ENCODE data around the gene CDC42EP5.

Gene CDC42EP5

GRCh38 chr19:54424201-54424600 lies 48.9 kb downstream of the CDC42EP5 start:
- no peak overlapping the region for H3K4me3 Mint-ChIP-seq
- peaks cover 67% of the 10 kb centered on the region for H3K27me3 Mint-ChIP-seq

GRCh38 chr19:54422136-54422535 lies 51.0 kb downstream of the CDC42EP5 start:
- no peak for DNase-seq
- Mint-ChIP-seq H3K36me3 (ENCODE audit: low read depth) (no peaks in the 10 kb centered on the region), H3K9me3 (no peaks in the 10 kb centered on the region), H3K4me1 (ENCODE audit: low read depth) (peaks cover 13% of the 10 kb centered on the region), H3K27ac (no peak overlapping the region), H3K4me3 (no peak overlapping the region), H3K27me3 (peaks cover 66% of the 10 kb centered on the region)

More at GRCh38 chr19:54424201-54424600, 48.9 kb downstream of the CDC42EP5 start:
- no peaks in the 10 kb centered on the region for H3K4me1 Mint-ChIP-seq (ENCODE audit: low read depth)
- H3K36me3 Mint-ChIP-seq (ENCODE audit: low read depth): no peaks in the 10 kb centered on the region
- H3K27ac Mint-ChIP-seq: no peak overlapping the region
- no peaks in the 10 kb centered on the region for H3K9me3 Mint-ChIP-seq
- DNase-seq: no peak

DNA sequence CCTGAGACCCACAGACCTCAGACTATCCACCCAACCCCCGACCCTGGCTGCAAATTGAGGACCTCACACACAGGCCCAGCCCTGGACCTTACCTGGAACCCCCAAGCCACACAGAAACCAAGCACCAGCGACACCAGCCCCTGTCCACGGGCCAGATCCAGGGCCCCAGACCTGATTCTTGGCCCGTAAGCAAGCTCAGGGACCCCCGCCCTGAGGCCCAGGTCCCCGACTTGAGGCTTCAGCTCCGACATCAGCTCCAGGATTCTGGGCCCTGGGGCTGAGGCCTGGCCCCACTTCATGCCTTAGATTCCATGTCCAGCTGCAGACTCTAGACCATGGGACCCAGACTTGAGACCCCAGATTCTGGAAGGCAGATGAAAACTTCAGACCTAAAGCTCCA lies 51.6 kb downstream of the CDC42EP5 start:
- H3K36me3 Mint-ChIP-seq (ENCODE audit: low read depth): no peaks in the 10 kb centered on the region
- no peaks in the 10 kb centered on the region for H3K9me3 Mint-ChIP-seq
- H3K27me3 Mint-ChIP-seq: peaks cover 66% of the 10 kb centered on the region

DNA sequence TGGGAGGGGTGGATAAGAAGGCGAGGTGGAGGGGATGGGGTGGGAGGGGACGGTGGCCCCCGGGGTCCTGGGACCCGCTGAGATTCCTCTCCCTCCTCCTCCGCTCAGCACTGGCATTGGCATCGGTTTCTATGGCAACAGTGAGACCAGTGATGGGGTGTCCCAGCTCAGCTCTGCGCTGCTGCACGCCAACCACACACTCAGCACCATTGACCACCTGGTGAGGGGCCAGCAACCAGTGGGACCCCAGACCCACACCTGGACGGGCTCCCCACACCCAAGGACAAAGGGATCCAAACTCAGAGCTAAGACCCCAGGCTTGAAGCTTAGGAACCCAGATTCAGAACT lies 52.0 kb downstream of the CDC42EP5 start:
- Mint-ChIP-seq H3K27ac (no peak overlapping the region), H3K4me1 (ENCODE audit: low read depth) (peaks cover 15% of the 10 kb centered on the region), H3K9me3 (no peaks in the 10 kb centered on the region), H3K4me3 (no peak overlapping the region), H3K27me3 (peaks cover 66% of the 10 kb centered on the region), H3K36me3 (ENCODE audit: low read depth) (no peaks in the 10 kb centered on the region)
- DNase-seq: no peak

More for the DNA sequence above, 51.6 kb downstream of the CDC42EP5 start:
- DNase-seq: no peak
- Mint-ChIP-seq H3K27ac (no peak overlapping the region), H3K4me3 (no peak overlapping the region), H3K4me1 (ENCODE audit: low read depth) (peaks cover 15% of the 10 kb centered on the region)

GRCh38 chr19:54420383-54421168 lies 52.5 kb downstream of the CDC42EP5 start:
- Mint-ChIP-seq H3K4me3 (no peak overlapping the region), H3K4me1 (ENCODE audit: low read depth) (peaks cover 17% of the 10 kb centered on the region), H3K27ac (no peak overlapping the region), H3K36me3 (ENCODE audit: low read depth) (no peaks in the 10 kb centered on the region), H3K9me3 (no peaks in the 10 kb centered on the region), H3K27me3 (peaks cover 66% of the 10 kb centered on the region)
- DNase-seq: no peak

DNA sequence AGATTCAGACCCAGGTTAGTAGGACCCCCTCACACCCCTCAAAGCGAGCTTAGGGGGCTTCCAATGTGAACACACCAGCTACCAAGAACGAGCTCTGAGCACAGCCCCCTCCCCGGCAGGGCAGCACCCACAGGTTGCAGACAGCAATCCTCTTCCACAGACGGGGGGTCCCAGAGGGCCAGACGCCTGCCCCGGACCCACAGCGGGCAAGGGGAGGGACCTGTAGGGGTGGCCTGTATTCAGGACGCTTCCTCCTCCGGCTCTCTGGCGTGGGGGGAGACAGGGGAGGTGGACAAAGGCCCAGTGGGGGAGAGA lies 53.1 kb downstream of the CDC42EP5 start:
- H3K36me3 Mint-ChIP-seq (ENCODE audit: low read depth): no peaks in the 10 kb centered on the region
- H3K4me1 Mint-ChIP-seq (ENCODE audit: low read depth): peaks cover 17% of the 10 kb centered on the region
- peaks cover 61% of the 10 kb centered on the region for H3K27me3 Mint-ChIP-seq
- DNase-seq: no peak
- no peak overlapping the region for H3K27ac Mint-ChIP-seq
- no peaks in the 10 kb centered on the region for H3K9me3 Mint-ChIP-seq
- no peak overlapping the region for H3K4me3 Mint-ChIP-seq

GRCh38 chr19:54418930-54419800 lies 53.9 kb downstream of the CDC42EP5 start:
- H3K9me3 Mint-ChIP-seq: peaks cover 2% of the 10 kb centered on the region

DNA sequence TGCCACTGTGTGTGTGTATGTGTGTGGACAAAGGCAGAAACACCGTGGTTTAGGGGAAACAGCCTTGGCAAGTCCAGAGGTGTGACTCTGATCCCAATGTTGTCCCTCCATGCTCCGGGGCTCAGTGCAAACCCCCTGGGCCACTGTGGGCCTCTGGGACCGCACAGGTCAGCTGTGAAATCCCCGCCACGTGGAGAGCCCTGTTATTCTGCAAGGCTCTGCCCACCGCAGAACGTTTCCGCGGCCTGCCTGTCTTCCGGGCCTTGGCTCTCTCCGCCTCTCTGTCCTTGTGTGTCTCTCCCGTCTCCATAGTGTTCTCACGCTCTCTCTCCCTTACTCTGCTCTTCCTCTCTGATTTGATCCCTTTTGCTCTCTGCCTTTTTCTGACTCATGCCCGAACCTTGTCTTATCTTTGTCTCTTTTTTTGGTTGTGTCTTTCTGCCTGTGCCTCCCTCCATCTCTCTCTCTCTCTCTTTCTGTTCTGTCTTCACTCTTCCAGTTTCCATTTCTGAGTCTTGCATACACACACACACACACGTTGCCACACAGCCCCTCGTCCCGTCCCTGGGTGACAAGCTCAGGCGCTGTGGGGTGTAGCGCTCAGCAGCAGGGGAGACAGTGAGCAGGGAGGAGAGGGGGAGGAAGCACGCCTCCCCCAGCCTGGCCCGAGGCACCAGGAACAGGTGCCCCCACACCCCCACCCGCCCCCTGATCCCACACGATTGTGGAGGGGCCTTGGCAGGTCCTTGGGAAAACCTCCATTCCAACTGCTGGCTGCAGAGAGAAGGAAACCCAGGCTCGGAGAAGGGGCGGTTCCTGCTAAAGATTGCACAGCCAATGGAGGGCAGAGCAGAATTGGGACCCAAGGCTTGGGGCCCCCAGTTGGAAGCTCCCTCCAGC lies 54.8 kb downstream of the CDC42EP5 start:
- DNase-seq: no peak
- H3K27ac Mint-ChIP-seq: no peak overlapping the region
- H3K36me3 Mint-ChIP-seq (ENCODE audit: low read depth): no peaks in the 10 kb centered on the region
- H3K4me1 Mint-ChIP-seq (ENCODE audit: low read depth): peaks cover 17% of the 10 kb centered on the region
- H3K9me3 Mint-ChIP-seq: peaks cover 4% of the 10 kb centered on the region
- H3K27me3 Mint-ChIP-seq: peaks cover 56% of the 10 kb centered on the region
- no peak overlapping the region for H3K4me3 Mint-ChIP-seq

More at GRCh38 chr19:54418930-54419800, 53.9 kb downstream of the CDC42EP5 start:
- Mint-ChIP-seq H3K27ac (no peak overlapping the region), H3K36me3 (ENCODE audit: low read depth) (no peaks in the 10 kb centered on the region), H3K4me1 (ENCODE audit: low read depth) (peaks cover 17% of the 10 kb centered on the region), H3K4me3 (no peak overlapping the region), H3K27me3 (peaks cover 61% of the 10 kb centered on the region)
- DNase-seq: no peak

DNA sequence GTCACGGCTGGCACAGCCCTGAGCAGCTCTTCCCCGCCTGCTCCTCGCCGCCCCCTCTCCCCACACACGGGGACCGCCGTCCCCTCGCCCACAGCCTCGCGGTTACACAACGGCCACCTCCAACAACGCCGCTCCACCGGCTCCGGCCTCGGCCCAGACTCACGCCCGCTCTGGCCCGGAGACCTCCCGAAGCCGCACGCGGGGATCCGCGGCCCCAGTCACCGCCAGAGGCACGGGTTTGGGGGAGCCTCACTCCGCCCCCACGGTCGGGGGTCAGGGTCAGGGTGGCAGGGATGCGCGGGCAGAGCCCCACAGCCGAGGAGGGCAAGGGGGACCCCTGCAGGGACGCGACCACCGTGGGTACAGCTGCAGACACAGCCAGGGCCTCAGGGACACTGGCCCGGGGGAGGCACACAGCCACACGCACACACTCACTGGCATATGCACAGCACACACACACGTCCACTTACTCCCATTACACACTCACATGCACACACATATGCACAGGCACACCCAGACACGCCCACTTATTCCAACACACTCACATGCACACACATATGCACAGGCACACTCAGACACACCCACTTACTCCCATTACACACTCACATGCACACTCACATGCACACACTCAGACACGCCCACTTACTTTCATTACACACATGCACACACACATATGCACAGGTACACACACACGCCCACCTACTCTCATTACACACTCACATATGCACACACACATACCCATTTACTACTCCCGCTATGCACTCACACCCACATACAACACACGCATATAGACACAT lies 56.2 kb downstream of the CDC42EP5 start:
- H3K27me3 Mint-ChIP-seq: peaks cover 60% of the 10 kb centered on the region
- no peak overlapping the region for H3K4me3 Mint-ChIP-seq
- no peak overlapping the region for H3K27ac Mint-ChIP-seq
- no peak for DNase-seq
- H3K36me3 Mint-ChIP-seq (ENCODE audit: low read depth): no peaks in the 10 kb centered on the region
- H3K4me1 Mint-ChIP-seq (ENCODE audit: low read depth): peaks cover 17% of the 10 kb centered on the region
- peaks cover 4% of the 10 kb centered on the region for H3K9me3 Mint-ChIP-seq

- Mint-ChIP-seq H3K4me3 (no peak overlapping the region), H3K27me3 (peaks cover 54% of the 10 kb centered on the region)
These were observed 57.0 kb downstream of the CDC42EP5 start for GRCh38 chr19:54415901-54416673.

GRCh38 chr19:54415208-54415900 lies 57.7 kb downstream of the CDC42EP5 start, which contains the start of gene TTYH1:
Gene TTYH1, plus strand, starts transcription at chr19:54415464. Its CDS starts 89 bp downstream, at chr19:54415553.
- Mint-ChIP-seq H3K4me1 (ENCODE audit: low read depth) (peaks cover 17% of the 10 kb centered on the region), H3K9me3 (peaks cover 4% of the 10 kb centered on the region), H3K27ac (no peak within 1 kb of the TSS), H3K4me3 (no peak within 1 kb of the TSS), H3K36me3 (ENCODE audit: low read depth) (no peaks in the 10 kb centered on the region), H3K27me3 (peaks cover 53% of the 10 kb centered on the region)
- DNase-seq: peak; percentile 65

More at GRCh38 chr19:54415901-54416673, 57.0 kb downstream of the CDC42EP5 start:
- Mint-ChIP-seq H3K27ac (no peak overlapping the region), H3K36me3 (ENCODE audit: low read depth) (no peaks in the 10 kb centered on the region), H3K9me3 (peaks cover 4% of the 10 kb centered on the region), H3K4me1 (ENCODE audit: low read depth) (peaks cover 17% of the 10 kb centered on the region)
- DNase-seq: no peak
